ENCODE results near the gene ZNF132. TPM values are rescaled to one million over a fixed set of nuclear protein-coding genes. Genes with fewer than 3 reads are reported as not detected.

The ZNF132 gene
- total RNA-seq: 8.0 and 11.6 TPM in 2 replicates

DNA sequence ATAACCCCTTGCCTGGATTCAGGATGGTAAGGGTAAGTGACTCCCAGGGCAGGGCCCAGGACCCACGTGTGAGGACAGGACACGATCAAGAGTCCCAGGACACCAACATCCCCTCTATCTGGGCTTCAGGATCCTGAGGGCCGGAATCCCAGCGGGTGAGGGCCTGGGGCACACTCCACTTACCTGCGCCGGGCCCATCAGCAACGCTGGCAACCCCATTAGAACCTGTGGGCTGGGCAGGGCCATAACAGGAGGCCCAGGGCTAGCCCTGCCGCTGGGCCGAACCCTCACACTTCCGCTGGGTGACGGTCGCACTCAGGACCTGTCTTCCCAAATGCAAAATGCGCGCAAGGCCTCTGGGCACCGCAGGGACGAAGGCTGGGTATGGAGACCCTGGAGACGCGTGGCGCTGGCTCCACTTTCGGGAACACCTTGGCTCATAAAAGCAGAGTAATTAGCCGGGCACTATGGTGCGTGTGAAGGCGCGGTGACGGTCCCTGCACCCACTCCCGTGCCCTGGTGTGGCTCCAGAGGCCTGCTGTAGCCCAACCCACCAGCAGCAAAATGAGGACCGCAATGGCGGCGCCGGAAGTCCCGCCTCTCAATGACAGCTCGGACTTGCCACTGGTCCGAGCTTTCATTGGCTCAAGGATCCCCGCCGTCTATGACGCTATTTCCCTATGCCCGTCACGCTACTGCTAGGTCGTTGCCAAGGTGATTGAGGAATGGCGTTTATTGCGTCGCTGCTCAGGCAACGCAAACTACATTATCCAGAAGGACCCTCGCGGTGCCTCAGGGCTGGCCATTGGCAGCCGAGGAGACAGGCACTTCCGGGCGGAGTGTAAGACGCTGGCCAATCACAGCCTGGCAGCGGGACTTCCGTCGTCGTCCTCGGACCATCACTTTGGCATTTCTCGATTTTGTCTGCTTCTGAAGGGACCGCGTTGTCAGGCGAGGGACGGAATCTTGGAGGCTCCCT, at the start of gene ZNF132:
Gene ZNF132, minus strand, starts transcription at position 578 of the 979 bp plus-strand sequence. Its CDS starts 332 bp downstream, at position 246.

GRCh38 chr19:58475714-58476497, 36.0 kb upstream of the ZNF132 start, which contains the start of gene ZNF446:
Gene ZNF446, plus strand, starts transcription at chr19:58476352. Its CDS starts 867 bp downstream, at chr19:58477219.

DNA sequence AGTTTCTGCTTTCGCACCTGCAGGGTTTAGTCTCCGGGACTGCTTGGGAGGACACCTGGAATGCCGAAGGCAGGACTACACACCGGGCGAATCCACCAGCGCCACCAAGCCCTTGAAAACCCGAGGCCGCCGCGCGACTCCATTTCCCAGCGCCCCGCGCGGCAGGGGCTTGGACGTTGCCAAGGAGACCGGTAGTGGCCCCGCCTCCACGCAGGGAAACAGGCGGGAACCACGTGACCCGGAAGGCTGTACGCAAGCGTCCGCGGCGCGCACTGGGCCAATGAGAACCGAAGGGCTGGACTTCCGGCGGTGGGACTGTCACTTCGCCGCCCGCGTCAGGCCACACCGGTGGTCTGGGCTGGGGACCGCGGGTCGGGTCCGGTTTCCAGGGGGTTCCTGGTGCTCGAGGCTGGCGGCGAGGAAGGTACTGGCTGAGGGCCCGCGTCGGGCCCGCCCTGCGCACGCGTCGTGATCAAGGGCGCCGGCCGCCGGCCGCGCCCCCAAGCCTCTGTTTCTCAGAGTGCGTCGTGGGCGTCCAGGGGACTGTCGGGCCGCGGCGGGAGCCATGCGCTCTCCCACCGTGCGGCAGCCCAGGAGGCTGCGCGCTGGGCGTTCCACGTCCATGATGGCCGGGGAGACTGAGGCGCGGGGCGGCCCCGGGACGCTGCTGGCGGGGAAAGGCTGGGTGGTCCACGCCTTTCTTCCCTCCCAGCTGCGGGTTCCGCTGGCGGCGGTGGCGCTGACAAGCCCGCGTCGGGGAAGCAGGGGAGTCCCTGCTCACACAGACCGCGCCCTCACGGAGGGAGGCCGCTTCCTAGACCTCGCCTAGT, 27.0 kb upstream of the ZNF132 start, which contains the start of gene ZNF324:
Gene ZNF324, plus strand, starts transcription at position 321 of the 830 bp plus-strand sequence. CDS start 2,106 bp downstream, outside the sequence.

DNA sequence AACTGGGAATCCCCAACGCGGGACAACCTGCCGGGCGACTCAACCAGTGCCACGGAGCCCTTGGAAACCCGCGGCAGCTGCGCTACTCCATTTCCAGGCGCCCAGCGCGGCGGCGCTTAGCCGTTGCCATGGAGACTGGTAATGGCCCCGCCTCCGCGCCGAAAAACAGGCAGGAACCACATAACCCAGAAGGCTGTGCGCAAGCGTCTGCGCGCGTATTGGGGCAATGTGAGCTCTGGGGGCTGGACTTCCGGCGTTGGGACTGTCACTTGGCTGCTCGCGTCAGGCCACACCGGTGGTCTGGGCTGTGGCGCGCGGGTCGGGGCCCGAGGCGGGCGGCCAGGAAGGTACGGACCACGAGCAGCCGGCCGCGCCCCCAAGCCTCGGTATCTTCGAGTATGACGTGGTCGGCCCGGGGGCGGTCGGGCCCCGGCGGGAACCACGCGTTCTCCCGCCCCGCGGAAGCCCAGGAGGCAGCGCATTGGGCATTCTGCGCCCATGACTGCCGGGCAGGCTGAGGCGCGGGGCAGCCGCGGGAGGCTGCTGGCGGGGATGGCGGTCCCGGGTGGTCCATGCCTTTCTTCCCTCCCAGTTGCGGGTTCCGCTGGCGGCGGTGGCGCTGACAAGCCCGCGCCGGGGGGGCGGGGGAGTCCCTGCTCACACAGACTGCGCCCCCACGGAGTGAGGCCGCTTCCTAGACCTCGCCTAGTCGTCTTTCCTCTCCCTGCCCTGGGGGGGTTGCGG, 11.6 kb upstream of the ZNF132 start, which contains the start of gene ZNF324B:
Gene ZNF324B, plus strand, starts transcription at position 265 of the 744 bp plus-strand sequence. CDS start 2,080 bp downstream, outside the sequence.

DNA sequence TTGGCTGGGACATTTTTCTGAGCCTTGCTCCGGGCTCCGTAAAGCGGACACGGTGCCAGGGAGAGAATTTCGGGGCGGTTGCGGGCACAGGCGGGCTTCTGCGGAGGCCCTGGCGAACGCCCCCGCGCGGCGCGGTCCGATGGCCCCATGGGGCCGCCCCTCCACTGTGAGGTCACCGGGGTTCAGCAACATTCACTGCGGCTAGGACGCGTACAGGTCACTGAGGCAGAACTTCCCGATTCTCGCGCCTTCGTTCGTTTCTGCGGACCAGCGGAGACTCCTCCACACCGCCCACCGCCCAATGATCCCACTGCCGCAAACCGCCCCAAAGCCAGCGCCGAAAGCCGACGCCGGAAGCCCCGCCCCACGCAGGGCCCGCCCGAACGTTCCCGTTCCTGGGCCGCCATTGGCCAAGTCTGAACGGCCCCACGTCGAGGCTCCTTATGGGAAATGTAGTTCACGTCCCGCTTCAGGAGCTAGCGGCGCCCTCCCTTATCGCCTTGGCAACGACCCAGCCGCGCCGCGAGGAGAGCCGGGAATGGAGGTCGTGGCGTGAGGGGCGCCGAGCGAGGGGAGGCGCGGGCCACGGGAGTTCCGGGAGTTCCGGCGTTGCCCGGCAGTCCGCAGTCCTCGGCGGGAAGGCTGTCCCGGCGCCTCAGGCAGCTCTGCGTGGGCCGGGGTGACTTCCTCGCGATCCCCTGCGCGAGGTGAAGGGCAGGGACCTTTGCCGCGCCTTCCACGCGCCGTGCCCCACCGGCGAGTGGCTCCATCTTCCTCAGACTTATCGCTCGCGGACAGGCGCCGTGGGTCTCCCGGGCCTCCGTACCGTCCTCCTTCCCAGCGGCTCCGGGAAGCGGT, 31.6 kb downstream of the ZNF132 start, which contains the start of gene ZNF584:
Gene ZNF584, plus strand, starts transcription at position 498 of the 858 bp plus-strand sequence. CDS start 499 bp downstream, outside the sequence.

GRCh38 chr19:58395220-58395978, 44.6 kb downstream of the ZNF132 start, which contains the start of gene RNF225:
Gene RNF225, plus strand, starts transcription at chr19:58395656. Its CDS starts 434 bp downstream, at chr19:58396090.

DNA sequence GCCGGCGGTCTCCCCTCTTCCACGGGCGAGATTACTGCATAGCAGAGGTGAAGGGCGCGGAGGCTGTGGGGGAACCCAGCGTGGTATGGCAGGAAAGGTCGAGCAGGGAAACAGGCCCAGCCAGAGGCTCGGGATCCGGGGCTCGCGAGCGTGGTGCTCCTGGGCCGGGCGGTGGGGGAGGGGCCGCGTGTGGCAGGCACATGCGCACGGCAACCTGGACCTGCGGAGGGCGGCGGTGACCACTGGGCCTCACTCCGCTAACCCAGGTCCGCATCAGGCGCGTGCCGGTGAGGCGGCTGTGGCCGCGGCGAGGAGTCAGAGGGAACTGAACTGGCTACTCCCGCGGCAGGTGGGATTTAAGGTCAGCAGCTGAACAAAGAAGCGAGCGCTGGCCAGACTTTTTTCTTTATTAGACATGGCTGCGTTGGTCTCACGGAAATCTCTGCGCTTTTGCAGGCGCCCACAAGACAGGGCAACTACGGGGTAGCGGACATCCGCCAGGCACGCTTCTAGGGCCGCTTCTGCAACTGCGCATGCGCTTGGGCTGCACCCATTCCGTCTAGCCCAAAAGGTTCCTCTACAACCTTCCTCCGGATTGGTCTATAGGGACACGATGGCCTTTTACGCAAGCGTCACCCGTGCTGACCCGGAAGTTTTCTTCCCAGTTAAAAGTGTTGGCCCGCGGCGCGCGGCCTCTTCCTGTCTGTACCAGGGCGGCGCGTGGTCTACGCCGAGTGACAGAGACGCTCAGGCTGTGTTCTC, 53.2 kb downstream of the ZNF132 start, which contains the start of gene RPS5:
Gene RPS5, plus strand, starts transcription at position 694 of the 762 bp plus-strand sequence. CDS start 869 bp downstream, outside the sequence.

Other genes with a start within 250 kb of the ZNF132 start
- gene ZNF544, start 211.2 kb downstream of the ZNF132 start, total RNA-seq: 40.0 and 45.7 TPM in 2 replicates
- 4.2 and 6.8 TPM in 2 replicates for gene ZNF8, start 161.2 kb downstream of the ZNF132 start, total RNA-seq
- 26.5 and 35.3 TPM in 2 replicates for gene ERVK3-1, start 134.8 kb downstream of the ZNF132 start, total RNA-seq
- 2.7 and 3.5 TPM in 2 replicates for gene ZSCAN22, start 113.2 kb downstream of the ZNF132 start, total RNA-seq
- gene A1BG, start 86.7 kb downstream of the ZNF132 start, total RNA-seq: 9.7 and 24.9 TPM in 2 replicates
- gene ZNF497, start 77.4 kb downstream of the ZNF132 start, total RNA-seq: 0.89 and 0.92 TPM in 2 replicates
- 1.5 and 1.9 TPM in 2 replicates for gene ZNF837, start 59.1 kb downstream of the ZNF132 start, total RNA-seq
- gene RPS5, start 52.9 kb downstream of the ZNF132 start, total RNA-seq: 858 and 2,100 TPM in 2 replicates
- gene RNF225, start 44.5 kb downstream of the ZNF132 start, total RNA-seq: not detected in 2 replicates
- gene ZNF584, start 31.5 kb downstream of the ZNF132 start, total RNA-seq: 16.6 and 18.9 TPM in 2 replicates
- 10.3 and 10.4 TPM in 2 replicates for gene ZNF324B, start 11.5 kb upstream of the ZNF132 start, total RNA-seq
- gene ZNF324, start 26.9 kb upstream of the ZNF132 start, total RNA-seq: 13.7 and 14.8 TPM in 2 replicates
- gene ZNF446, start 36.2 kb upstream of the ZNF132 start, total RNA-seq: 6.5 and 9.5 TPM in 2 replicates
- gene SLC27A5, start 71.8 kb upstream of the ZNF132 start, total RNA-seq: 2.1 and 2.6 TPM in 2 replicates
- gene ZBTB45, start 79.7 kb upstream of the ZNF132 start, total RNA-seq: 4.8 and 8.5 TPM in 2 replicates
- 190 and 313 TPM in 2 replicates for gene TRIM28, start 103.9 kb upstream of the ZNF132 start, total RNA-seq
- 68.1 and 103 TPM in 2 replicates for gene CHMP2A, start 115.0 kb upstream of the ZNF132 start, total RNA-seq
- gene UBE2M, start 118.5 kb upstream of the ZNF132 start, total RNA-seq: 52.2 and 63.2 TPM in 2 replicates
- 19.0 and 22.0 TPM in 2 replicates for gene MZF1, start 133.2 kb upstream of the ZNF132 start, total RNA-seq